CD4-positive, alpha-beta T cell treated with Interleukin-6 at 100 ng/mL for 8 hours (primary cell): ENCODE measurements around the gene OXLD1.
"Not testable (repeated sequence)": the region's sequence is repeated elsewhere in the genome, so short reads cannot be mapped to it uniquely, and the experiment has no call there.

Source experiments
- DNase-seq: peaks from one replicate; pipeline ENCODE4 v3.0.0-alpha.2; 2020; ENCODE audit warnings: mixed read lengths, low spot score

Gene OXLD1

GRCh38 chr17:81682565-81683207 lies 16.3 kb upstream of the OXLD1 start:
- no peak for DNase-seq

- no peak for DNase-seq
These were observed 15.3 kb upstream of the OXLD1 start for GRCh38 chr17:81681672-81682071.

GRCh38 chr17:81680150-81680549 lies 13.7 kb upstream of the OXLD1 start:
- no peak for DNase-seq

GRCh38 chr17:81676906-81677305 lies 10.5 kb upstream of the OXLD1 start:
- DNase-seq, result no peak

- not testable (repeated sequence) for DNase-seq
These were observed 9.3 kb upstream of the OXLD1 start for GRCh38 chr17:81675515-81676221.

GRCh38 chr17:81673561-81674258 lies 7.3 kb upstream of the OXLD1 start:
- DNase-seq, result no peak

- no peak for DNase-seq
These were observed 6.5 kb upstream of the OXLD1 start for GRCh38 chr17:81672954-81673353.

GRCh38 chr17:81672504-81672903 lies 6.1 kb upstream of the OXLD1 start:
- DNase-seq, result no peak

- DNase-seq, result no peak
These were observed 1.3 kb upstream of the OXLD1 start for GRCh38 chr17:81667754-81668153.

- DNase-seq, result peak; percentile 18
These were observed 388 bp downstream of the OXLD1 start for GRCh38 chr17:81666092-81666341.

GRCh38 chr17:81665205-81666091 lies 957 bp downstream of the OXLD1 start:
- no peak for DNase-seq

- no peak for DNase-seq
These were observed 2.3 kb downstream of the OXLD1 start for GRCh38 chr17:81664051-81664470.

- DNase-seq, result no peak
These were observed 4.4 kb downstream of the OXLD1 start for GRCh38 chr17:81662002-81662401.

GRCh38 chr17:81660441-81660840 lies 6.0 kb downstream of the OXLD1 start:
- DNase-seq, result no peak

GRCh38 chr17:81659038-81659437 lies 7.4 kb downstream of the OXLD1 start:
- DNase-seq, result no peak

- no peak for DNase-seq
These were observed 9.6 kb downstream of the OXLD1 start for GRCh38 chr17:81656835-81657234.

GRCh38 chr17:81656118-81656743 lies 10.2 kb downstream of the OXLD1 start, which contains the start of gene PDE6G:
PDE6G (minus strand) TSS chr17:81656542; CDS start chr17:81653305, 3,237 bp downstream.
- DNase-seq, result no peak

GRCh38 chr17:81655378-81656117 lies 10.9 kb downstream of the OXLD1 start:
- DNase-seq, result no peak

- no peak for DNase-seq
These were observed 13.3 kb downstream of the OXLD1 start for GRCh38 chr17:81652906-81653771.

GRCh38 chr17:81651692-81652091 lies 14.7 kb downstream of the OXLD1 start:
- DNase-seq, result no peak
